Tibial nerve (tissue), 4 donors: ENCODE results near the gene RIT1. TPM values are rescaled to one million over a fixed set of nuclear protein-coding genes. Genes with fewer than 3 reads are reported as not detected.
A peak's percentile ranks its signal among the peaks of the same experiment; 100 is the strongest.

Experiments used
- DNase-seq, 2 donors: peaks; one replicate each; pipeline ENCODE4 v3.0.0-alpha.2; 2019; ENCODE audit warnings: low spot score in 2 of 2
- H3K27ac ChIP-seq, 4 donors: fragments of 200-600 bp; sonication (generic) in 3 of 4; one replicate each; pipeline ENCODE4 v1.5.1; 2017 to 2019; ENCODE audit warnings: mild to moderate bottlenecking in 1 of 4
- H3K27me3 ChIP-seq, 2 donors: fragments of 200-600 bp; sonication (generic) in 1 of 2; one replicate each; pipeline versions ENCODE4 v1.5.1 to v1.6.0; 2017 to 2019
- H3K36me3 ChIP-seq, 3 donors: fragments of 200-600 bp; sonication (generic); one replicate each; pipeline ENCODE4 v1.5.1; 2018 to 2019
- H3K4me1 ChIP-seq, 4 donors: fragments of 200-600 bp; sonication (generic) in 3 of 4; one replicate each; pipeline ENCODE4 v1.5.1; 2017 to 2019
- H3K4me3 ChIP-seq, 4 donors: fragments of 200-600 bp; sonication (generic) in 3 of 4; one replicate each; pipeline ENCODE4 v1.5.1; 2017 to 2019; ENCODE audit warnings: mild to moderate bottlenecking in 1 of 4, moderate library complexity in 1 of 4
- H3K9me3 ChIP-seq, 4 donors: fragments of 200-600 bp; sonication (generic) in 3 of 4; one replicate each; pipeline ENCODE4 v1.5.1; 2017 to 2019
- EP300 ChIP-seq, 2 donors: sonication (generic); formaldehyde crosslinking; IDR thresholded peaks; one replicate each; pipeline ENCODE4 v1.6.1; 2017; ENCODE audit warnings: antibody characterized with exemption in 2 of 2, mild to moderate bottlenecking in 1 of 2
- POLR2A ChIP-seq, 2 donors: fragments of 450-650 bp; IDR thresholded peaks; one replicate each; pipeline ENCODE4 v1.6.1; 2017; ENCODE audit warnings: antibody characterized with exemption in 2 of 2, mild to moderate bottlenecking in 2 of 2, moderate library complexity in 2 of 2
- WGBS, 2 donors: methylation state at CpG; one replicate each; pipeline ENCODE4 v1.1.5; 2018; 5-methylcytosine and 5-hydroxymethylcytosine counted together
- small RNA-seq: library from RNA; depleted of rRNA; stranded (forward); fragments of <200 nt; gene quantifications from one replicate; pipeline ENCODE3, GENCODE V24; 2016
- total RNA-seq, 4 donors: library from RNA; depleted of rRNA; stranded (reverse); fragments of >200 nt; gene quantifications; one replicate each; pipeline ENCODE4 v1.1.0, GENCODE V29; 2016
- TF ChIP-seq, protein P1 (sequence below), 5 experiments: fragments of 200-600 bp in 3 of 5; fragments of 450-650 bp in 2 of 5; sonication (generic) in 3 of 5; IDR thresholded peaks; one replicate each; pipeline ENCODE4 v1.5.1; 2016 to 2019; ENCODE audit warnings: antibody characterized with exemption in 5 of 5, mild to moderate bottlenecking in 3 of 5, moderate library complexity in 2 of 5

Gene RIT1
- total RNA-seq, 4 donors from 2014 or later = 18.8 to 23.3 (median 20.7) TPM

DNA sequence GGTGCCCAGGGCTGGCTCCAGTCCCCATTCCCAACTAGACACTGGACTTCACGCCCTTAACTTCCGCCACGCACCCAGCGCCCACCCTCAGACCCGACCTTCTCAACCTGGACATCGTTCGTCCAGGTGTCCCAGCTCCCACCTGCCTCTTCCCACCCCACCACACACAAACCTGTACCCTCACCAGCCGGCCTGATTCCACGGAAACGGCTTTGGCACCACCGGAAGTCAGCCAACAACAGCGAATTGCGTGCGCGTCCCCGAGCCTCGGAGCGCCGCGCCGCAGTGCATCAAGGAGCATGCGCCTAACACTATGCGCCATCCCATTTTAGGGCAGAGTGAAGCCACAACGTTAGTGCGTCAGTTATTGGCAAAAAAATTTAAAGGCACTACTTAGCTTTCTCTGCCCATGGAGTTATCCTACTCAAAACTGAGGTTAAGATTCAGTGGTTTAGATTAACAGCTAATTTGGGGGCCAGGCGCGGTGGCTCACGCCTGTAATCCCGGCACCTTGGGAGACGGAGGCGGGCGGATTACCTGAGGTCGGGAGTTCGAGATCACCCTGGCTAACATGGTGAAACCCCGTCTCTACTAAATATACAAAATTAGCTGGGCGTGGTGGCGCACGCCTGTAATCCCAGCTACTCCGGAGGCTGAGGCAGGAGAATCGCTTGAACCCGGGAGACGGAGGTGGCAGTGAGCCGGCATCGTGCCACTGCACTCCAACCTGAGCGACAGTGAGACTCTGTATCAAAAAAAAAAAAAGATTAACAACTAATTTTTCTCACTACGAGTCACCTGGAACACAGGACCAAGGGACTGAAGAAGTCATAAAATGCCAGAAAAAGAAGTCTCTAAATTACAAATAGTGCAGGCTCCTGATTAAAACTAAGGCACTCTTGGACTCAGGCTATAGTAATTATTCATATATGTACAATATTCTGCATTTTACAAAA lies 53.9 kb downstream of the RIT1 start, which contains the start of gene GON4L:
GON4L (minus strand) TSS at position 240 of the 956 bp plus-strand sequence. CDS start 3,434 bp downstream, outside the sequence.
- H3K9me3 ChIP-seq = no peaks in the 10 kb centered on the region
- H3K36me3 ChIP-seq = peaks cover 0 to 30% (median 14%) of the 10 kb centered on the region in 3 donors
- peak within 1 kb of the TSS; percentile 56 to 88 (median 67) for H3K4me3 ChIP-seq
- whole genome bisulfite sequencing, 2 donors = 22 to 24% methylated on average over 46 of the region's 46 CpGs
- TF ChIP-seq EP300 (IDR thresholded peaks at IDR 0.05) (peak; percentile 92 to 95), POLR2A (IDR thresholded peaks at IDR 0.05) (peak in 1 of 2 donors; percentile 65)
- TF ChIP-seq, protein P1, sequence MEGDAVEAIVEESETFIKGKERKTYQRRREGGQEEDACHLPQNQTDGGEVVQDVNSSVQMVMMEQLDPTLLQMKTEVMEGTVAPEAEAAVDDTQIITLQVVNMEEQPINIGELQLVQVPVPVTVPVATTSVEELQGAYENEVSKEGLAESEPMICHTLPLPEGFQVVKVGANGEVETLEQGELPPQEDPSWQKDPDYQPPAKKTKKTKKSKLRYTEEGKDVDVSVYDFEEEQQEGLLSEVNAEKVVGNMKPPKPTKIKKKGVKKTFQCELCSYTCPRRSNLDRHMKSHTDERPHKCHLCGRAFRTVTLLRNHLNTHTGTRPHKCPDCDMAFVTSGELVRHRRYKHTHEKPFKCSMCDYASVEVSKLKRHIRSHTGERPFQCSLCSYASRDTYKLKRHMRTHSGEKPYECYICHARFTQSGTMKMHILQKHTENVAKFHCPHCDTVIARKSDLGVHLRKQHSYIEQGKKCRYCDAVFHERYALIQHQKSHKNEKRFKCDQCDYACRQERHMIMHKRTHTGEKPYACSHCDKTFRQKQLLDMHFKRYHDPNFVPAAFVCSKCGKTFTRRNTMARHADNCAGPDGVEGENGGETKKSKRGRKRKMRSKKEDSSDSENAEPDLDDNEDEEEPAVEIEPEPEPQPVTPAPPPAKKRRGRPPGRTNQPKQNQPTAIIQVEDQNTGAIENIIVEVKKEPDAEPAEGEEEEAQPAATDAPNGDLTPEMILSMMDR (IDR thresholded peaks at IDR 0.05) = peak in 1 of 5 experiments; percentile 26
- H3K27ac ChIP-seq = peak within 1 kb of the TSS; percentile 81 to 94 (median 84)
- no peaks in the 10 kb centered on the region for H3K27me3 ChIP-seq
- peak; percentile 69 to 79 for DNase-seq
- H3K4me1 ChIP-seq = peaks cover 0 to 61% (median 17%) of the 10 kb centered on the region in 4 donors

DNA sequence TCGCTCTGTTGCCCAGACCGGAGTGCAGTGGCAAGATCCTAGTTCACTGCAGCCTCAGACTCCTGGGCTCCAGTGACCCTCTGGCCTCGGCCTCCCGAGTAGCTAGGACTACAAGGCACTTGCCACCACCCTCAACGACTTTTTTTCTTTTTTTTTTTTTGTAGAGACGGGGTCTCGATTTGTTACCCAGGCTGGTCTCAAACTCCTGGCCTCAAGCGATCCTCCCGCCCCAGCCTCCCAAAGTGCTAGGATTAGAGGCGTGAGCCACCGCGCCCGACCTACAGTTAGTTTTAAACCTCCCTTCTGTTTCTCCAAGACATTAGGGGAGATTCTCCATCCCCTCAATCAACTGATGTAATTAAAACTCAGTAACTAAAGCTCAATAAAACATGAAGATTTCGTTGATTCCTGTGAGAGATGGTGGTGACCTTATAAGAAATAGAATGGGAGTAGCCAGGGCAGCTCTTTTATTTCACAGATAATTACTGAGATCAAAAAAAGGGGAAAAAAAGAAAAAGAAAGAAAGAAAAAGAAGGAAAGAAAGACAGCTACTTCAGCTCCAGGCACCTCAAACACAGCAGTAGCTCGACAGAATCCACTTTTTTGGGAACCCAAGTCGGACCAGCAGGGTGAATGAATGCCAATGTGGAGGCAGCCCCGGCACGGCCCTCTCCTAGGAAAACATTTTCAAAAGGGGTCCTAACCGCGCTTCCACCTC lies 54.7 kb downstream of the RIT1 start:
- 51% methylated on average over 20 of the region's 20 CpGs for WGBS, 2 donors
- no peaks in the 10 kb centered on the region for H3K27me3 ChIP-seq
- no peak for DNase-seq

GRCh38 chr1:155850345-155850744 lies 60.8 kb downstream of the RIT1 start:
- 79 to 83% methylated on average over 3 of the region's 3 CpGs for WGBS, 2 donors
- no peak for DNase-seq
- no peak overlapping the region for H3K27ac ChIP-seq
- no peaks in the 10 kb centered on the region for H3K9me3 ChIP-seq
- H3K36me3 ChIP-seq = peaks cover 2 to 70% (median 17%) of the 10 kb centered on the region in 3 donors
- TF ChIP-seq, protein P1 (IDR thresholded peaks at IDR 0.05) = no peak
- peaks cover 0 to 18% (median 1%) of the 10 kb centered on the region in 4 donors for H3K4me1 ChIP-seq
- H3K4me3 ChIP-seq = no peak overlapping the region
- H3K27me3 ChIP-seq = no peaks in the 10 kb centered on the region

More for the DNA sequence above, 54.7 kb downstream of the RIT1 start:
- Histone ChIP-seq H3K9me3 (no peaks in the 10 kb centered on the region), H3K4me1 (peaks cover 0 to 60% (median 13%) of the 10 kb centered on the region in 4 donors), H3K36me3 (peaks cover 0 to 38% (median 17%) of the 10 kb centered on the region in 3 donors), H3K27ac (peak overlapping the region; percentile 81 to 90 (median 84)), H3K4me3 (peak overlapping the region; percentile 56 to 88 (median 67))
- no peak for TF ChIP-seq EP300 (IDR thresholded peaks at IDR 0.05)
- TF ChIP-seq, protein P1 (IDR thresholded peaks at IDR 0.05) = no peak
- TF ChIP-seq POLR2A (IDR thresholded peaks at IDR 0.05) = no peak

DNA sequence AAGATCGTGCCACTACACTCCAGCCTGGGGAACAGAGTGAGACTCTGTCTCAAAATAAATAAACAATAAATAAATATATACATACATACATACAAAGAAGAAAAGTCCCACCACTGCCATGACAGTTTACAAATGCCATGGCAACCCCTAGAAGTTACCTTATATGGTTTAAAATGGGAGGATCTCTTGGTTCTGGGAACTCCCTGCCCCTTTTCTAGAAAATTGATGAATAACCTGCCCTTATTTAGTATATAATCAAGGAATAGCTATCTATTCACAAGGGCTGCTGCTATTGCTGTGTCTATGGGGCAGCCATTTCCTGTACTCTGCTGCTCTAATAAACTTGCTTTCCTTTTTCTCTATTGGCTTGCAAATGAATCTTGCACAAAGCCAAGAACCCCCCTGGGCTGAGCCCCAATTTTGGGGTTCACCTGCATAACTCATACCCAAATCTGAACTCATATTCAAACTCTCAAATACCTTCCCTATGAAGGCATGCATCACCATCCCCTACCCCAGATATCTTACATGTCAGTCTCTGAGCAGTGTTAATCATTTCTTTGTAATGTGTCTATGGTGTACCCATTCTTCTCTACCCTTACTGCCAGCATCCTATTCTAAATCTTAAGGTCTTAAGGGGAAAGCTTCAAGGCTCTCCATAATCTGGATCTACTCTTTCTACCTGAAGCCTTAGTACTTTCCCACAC lies 63.2 kb downstream of the RIT1 start:
- TF ChIP-seq EP300 (IDR thresholded peaks at IDR 0.05) (no peak), POLR2A (IDR thresholded peaks at IDR 0.05) (no peak)
- 78 to 89% methylated on average over 1 of the region's 1 CpG for WGBS, 2 donors
- peaks cover 0 to 18% (median 1%) of the 10 kb centered on the region in 4 donors for H3K4me1 ChIP-seq
- DNase-seq = no peak
- no peaks in the 10 kb centered on the region for H3K9me3 ChIP-seq
- H3K27me3 ChIP-seq = no peaks in the 10 kb centered on the region
- peaks cover 2 to 59% (median 7%) of the 10 kb centered on the region in 3 donors for H3K36me3 ChIP-seq
- no peak overlapping the region for H3K27ac ChIP-seq
- H3K4me3 ChIP-seq = no peak overlapping the region

Small RNA genes lying within 50 kb of the gene (small RNA-seq; reads per million reads assigned to genes)
- gene MIR6738 (not detected), gene RF00015 (not detected), gene SCARNA4 (not detected), gene SNORA80E (83.4 reads per million, percentile 95 among the genes with 10 or more reads in this experiment)

Other genes starting within 250 kb of the RIT1 start
- gene YY1AP1, start 222.6 kb downstream of the RIT1 start, total RNA-seq = 100 to 1,000 TPM; 170 to 253 (median 196) TPM
- gene DAP3, start 222.3 kb downstream of the RIT1 start, total RNA-seq = 100 to 1,000 TPM; 101 to 159 (median 138) TPM
- gene GON4L, start 54.1 kb downstream of the RIT1 start, total RNA-seq = 10 to 100 TPM; 53.3 to 88.2 (median 66.2) TPM
- 10 to 100 TPM; 29.2 to 54.2 (median 38.1) TPM for gene SYT11, start 51.8 kb downstream of the RIT1 start, total RNA-seq
- gene KHDC4, start 23.1 kb upstream of the RIT1 start, total RNA-seq = 10 to 100 TPM; 46.8 to 82.8 (median 67.7) TPM
- not detected for gene RXFP4, start 30.3 kb upstream of the RIT1 start, total RNA-seq
- 100 to 1,000 TPM; 105 to 195 (median 153) TPM for gene ARHGEF2, start 67.2 kb upstream of the RIT1 start, total RNA-seq
- 100 to 1,000 TPM; 172 to 236 (median 212) TPM for gene SSR2, start 109.6 kb upstream of the RIT1 start, total RNA-seq
- 10 to 100 TPM; 19.5 to 32.1 (median 22.8) TPM for gene UBQLN4, start 142.4 kb upstream of the RIT1 start, total RNA-seq
- gene LAMTOR2, start 143.4 kb upstream of the RIT1 start, total RNA-seq = 10 to 100 TPM; 32.6 to 51.8 (median 47.8) TPM
- not detected for gene RAB25, start 149.8 kb upstream of the RIT1 start, total RNA-seq
- 1 to 10 TPM in 1 of 4 donors, under 1 TPM in 3; under 0.01 to 1.2 (median 0.43) TPM for gene MEX3A, start 171.1 kb upstream of the RIT1 start, total RNA-seq
- gene LMNA, start 203.4 kb upstream of the RIT1 start, total RNA-seq = 100 to 1,000 TPM; 371 to 501 (median 419) TPM
- gene SEMA4A, start 242.2 kb upstream of the RIT1 start, total RNA-seq = 1 to 10 TPM; 1.8 to 4.6 (median 3.5) TPM